ENCODE measurements around the gene BZW2.

The BZW2 gene

GRCh38 chr7:16742547-16742946 lies 96.6 kb downstream of the BZW2 start:
- FAIRE-seq (no peak), DNase-seq (ENCODE audit: extremely low spot score, insufficient read length, low read depth) (no peak)

GRCh38 chr7:16743236-16743635 lies 97.3 kb downstream of the BZW2 start:
- no peak for DNase-seq (ENCODE audit: extremely low spot score, insufficient read length, low read depth)
- no peak for FAIRE-seq

GRCh38 chr7:16744518-16745250 lies 98.7 kb downstream of the BZW2 start:
- DNase-seq (ENCODE audit: extremely low spot score, insufficient read length, low read depth): no peak
- FAIRE-seq: no peak

GRCh38 chr7:16745645-16746044 lies 99.7 kb downstream of the BZW2 start:
- no peak for DNase-seq (ENCODE audit: extremely low spot score, insufficient read length, low read depth)
- FAIRE-seq: no peak

GRCh38 chr7:16747102-16747501 lies 101.1 kb downstream of the BZW2 start:
- DNase-seq (ENCODE audit: extremely low spot score, insufficient read length, low read depth) (no peak), FAIRE-seq (no peak)

GRCh38 chr7:16753102-16753931 lies 107.3 kb downstream of the BZW2 start, which contains the start of gene TSPAN13:
TSS of gene TSPAN13 (plus strand) at chr7:16753755. CDS start at chr7:16753968, 213 bp downstream.
- no peak for FAIRE-seq

GRCh38 chr7:16753932-16754855 lies 108.2 kb downstream of the BZW2 start:
- DNase-seq (ENCODE audit: extremely low spot score, insufficient read length, low read depth) (no peak), FAIRE-seq (no peak)

More at GRCh38 chr7:16753102-16753931, 107.3 kb downstream of the BZW2 start, which contains the start of gene TSPAN13:
- DNase-seq (ENCODE audit: extremely low spot score, insufficient read length, low read depth): no peak

- FAIRE-seq (no peak), DNase-seq (ENCODE audit: extremely low spot score, insufficient read length, low read depth) (no peak)
Observed at GRCh38 chr7:16754856-16755317, 108.9 kb downstream of the BZW2 start.

GRCh38 chr7:16755397-16755796 lies 109.4 kb downstream of the BZW2 start:
- no peak for FAIRE-seq
- no peak for DNase-seq (ENCODE audit: extremely low spot score, insufficient read length, low read depth)
